K562 (cell line): ENCODE data around the gene SP6. TPM values are rescaled to one million over a fixed set of nuclear protein-coding genes. Genes with fewer than 3 reads are reported as not detected.

Source experiments
- ADNP ChIP-seq: fragments of 200-800 bp; sonication (Bioruptor generic); IDR thresholded peaks from 2 replicates; pipeline ENCODE4 v1.6.1; 2016; ENCODE audit warnings: missing genetic modification characterization, missing compliant biosample characterization
- COPS2 ChIP-seq: fragments of 450-650 bp; conservative IDR thresholded peaks from 2 replicates; pipeline ENCODE4 v1.6.1; 2016; ENCODE audit warnings: mild to moderate bottlenecking, moderate library complexity
- FOXP4 ChIP-seq: sonication (generic); formaldehyde crosslinking; IDR thresholded peaks from 2 replicates; pipeline ENCODE4 v1.8.0; 2022; ENCODE audit warnings: mild to moderate bottlenecking, missing genetic modification reagents, borderline replicate concordance
- HMGN3 ChIP-seq: IDR thresholded peaks from 2 replicates; pipeline ENCODE4 v1.6.1; 2011; ENCODE audit warnings: borderline replicate concordance, low read depth, mild to moderate bottlenecking, mixed read lengths, low read length; ENCODE audit not compliant: insufficient read length; ENCODE audit errors: extremely low read depth
- PRDM10 ChIP-seq: fragments of 450-650 bp; IDR thresholded peaks from 2 replicates; pipeline ENCODE4 v1.6.1; 2018; ENCODE audit not compliant: partially characterized antibody
- RAD51 ChIP-seq: fragments of 450-650 bp; IDR thresholded peaks from 2 replicates; pipeline ENCODE4 v1.7.1; 2016; ENCODE audit warnings: low read depth, mild to moderate bottlenecking, borderline replicate concordance
- RERE ChIP-seq: sonication (generic); formaldehyde crosslinking; IDR thresholded peaks from 2 replicates; pipeline ENCODE4 v1.8.0; 2023; ENCODE audit warnings: missing genetic modification reagents, mild to moderate bottlenecking, borderline replicate concordance
- TSHZ1 ChIP-seq: fragments of 250-450 bp; sonication (Bioruptor Pico); IDR thresholded peaks from 2 replicates; pipeline ENCODE4 v1.4.0; 2020; ENCODE audit warnings: mild to moderate bottlenecking, moderate library complexity
- ZBTB8A ChIP-seq: fragments of 450-650 bp; IDR thresholded peaks from 2 replicates; pipeline ENCODE4 v1.6.1; 2018; ENCODE audit warnings: mild to moderate bottlenecking, moderate library complexity; ENCODE audit not compliant: partially characterized antibody
- ZNF134 ChIP-seq: fragments of 250-450 bp; sonication (Bioruptor Pico); conservative IDR thresholded peaks from 2 replicates; pipeline ENCODE4 v1.4.0; 2020
- ZNF444 ChIP-seq: fragments of 250-450 bp; sonication (Bioruptor Pico); IDR thresholded peaks from 2 replicates; pipeline ENCODE4 v1.4.0; 2020; ENCODE audit warnings: mild to moderate bottlenecking, moderate library complexity
- polyA plus RNA-seq, 8 experiments: library from polyadenylated mRNA; depleted of rRNA in 4 of 8; stranded (reverse) in 5 of 8; unstranded in 3 of 8; fragments of >200 nt; fragmentation: Nextera tagmentation in 2 of 8; fragmentation: Illumina TruSeq in 1 of 8; extraction: Ambion mirVana in 2 of 8; extraction: Trizol in 1 of 8; gene quantifications; 2 replicates each; pipeline versions ENCODE4 v1.2.1 to v1.2.3, GENCODE V29; 2011 to 2014; ENCODE audit warnings: inconsistent platforms in 1 of 8, missing spikeins in 1 of 8
- total RNA-seq, 7 experiments: library from RNA; depleted of rRNA in 6 of 7; stranded (reverse); fragments of >200 nt in 6 of 7; fragmentation: Illumina TruSeq in 2 of 7; extraction: Trizol in 2 of 7; gene quantifications; 2 replicates each; pipeline versions ENCODE4 v1.2.1 to v1.2.3, GENCODE V29; 2011 to 2021; ENCODE audit warnings: low replicate concordance in 1 of 7

SP6 gene
- total and polyA plus RNA-seq, 9 of the 15 experiments (the other 6 are each of a cell fraction or from before 2014, with no cell fraction given), result 0.11 to 7.9 (median 2.2) TPM

GRCh38 chr17:47840742-47841487, 10.0 kb downstream of the SP6 start, which contains the start of gene SCRN2 (continued):
- TF ChIP-seq RERE, result no peak
- TF ChIP-seq ZNF134, result no peak
- no peak for TF ChIP-seq ZBTB8A
- TF ChIP-seq PRDM10, result no peak
- TF ChIP-seq ADNP (tag), result no peak
- no peak for TF ChIP-seq ZNF444 (CRISPR knock-in tag)
- TF ChIP-seq COPS2, result no peak
- no peak for TF ChIP-seq TSHZ1 (CRISPR knock-in tag)
- TF ChIP-seq RAD51, result peak; percentile 51; the same call in 1 of the 2 replicates
- no peak for TF ChIP-seq FOXP4 (CRISPR knock-in tag)
- no peak for TF ChIP-seq HMGN3
